Measurements from ENCODE around the gene LSM14B.

- peak in 1 of 2 donors; percentile 65 for TF ChIP-seq POLR2A (IDR thresholded peaks at IDR 0.05)
- TF ChIP-seq POLR2AphosphoS5 (IDR thresholded peaks at IDR 0.05; ENCODE audit: insufficient read depth in 1 of 2, low read depth in 1 of 2), result no peak
- no peak for TF ChIP-seq CTCF (IDR thresholded peaks at IDR 0.05)
Observed at GRCh38 chr20:62121776-62122653, at the start of gene LSM14B.

Data from vagina (tissue), 2 donors.